Measurements from ENCODE around the gene OBP2B.
"Not testable (repeated sequence)": the region's sequence is repeated elsewhere in the genome, so short reads cannot be mapped to it uniquely, and the experiment has no call there.

The OBP2B gene

GRCh38 chr9:133208880-133209300 lies at the start of gene OBP2B:
Gene OBP2B (minus strand): TSS chr9:133209250. CDS start chr9:133209199, 51 bp downstream.
- not testable (repeated sequence) for DNase-seq (ENCODE audit: low read depth)

GRCh38 chr9:133258061-133259015 lies 49.3 kb upstream of the OBP2B start:
- DNase-seq (ENCODE audit: low read depth) = no peak

GRCh38 chr9:133257465-133257956 lies 48.5 kb upstream of the OBP2B start:
- DNase-seq (ENCODE audit: low read depth) = no peak

- DNase-seq (ENCODE audit: low read depth) = no peak
Observed at GRCh38 chr9:133256686-133257091, 47.6 kb upstream of the OBP2B start.

- DNase-seq (ENCODE audit: low read depth) = no peak
Observed at GRCh38 chr9:133256136-133256461, 47.0 kb upstream of the OBP2B start.

GRCh38 chr9:133255371-133256135 lies 46.5 kb upstream of the OBP2B start:
- DNase-seq (ENCODE audit: low read depth) = no peak

GRCh38 chr9:133254471-133254870 lies 45.4 kb upstream of the OBP2B start:
- DNase-seq (ENCODE audit: low read depth) = no peak

GRCh38 chr9:133253268-133253667 lies 44.2 kb upstream of the OBP2B start:
- no peak for DNase-seq (ENCODE audit: low read depth)

- no peak for DNase-seq (ENCODE audit: low read depth)
Observed at GRCh38 chr9:133252301-133253020, 43.4 kb upstream of the OBP2B start.

GRCh38 chr9:133251773-133252172 lies 42.7 kb upstream of the OBP2B start:
- no peak for DNase-seq (ENCODE audit: low read depth)

- DNase-seq (ENCODE audit: low read depth) = not testable (repeated sequence)
Observed at GRCh38 chr9:133251221-133251620, 42.2 kb upstream of the OBP2B start.

- no peak for DNase-seq (ENCODE audit: low read depth)
Observed at GRCh38 chr9:133250741-133251170, 41.7 kb upstream of the OBP2B start.

- DNase-seq (ENCODE audit: low read depth) = no peak
Observed at GRCh38 chr9:133249337-133249736, 40.3 kb upstream of the OBP2B start.

GRCh38 chr9:133248726-133249295 lies 39.8 kb upstream of the OBP2B start:
- DNase-seq (ENCODE audit: low read depth) = no peak

- DNase-seq (ENCODE audit: low read depth) = no peak
Observed at GRCh38 chr9:133247632-133248031, 38.6 kb upstream of the OBP2B start.

GRCh38 chr9:133246991-133247390 lies 37.9 kb upstream of the OBP2B start:
- no peak for DNase-seq (ENCODE audit: low read depth)

- DNase-seq (ENCODE audit: low read depth) = no peak
Observed at GRCh38 chr9:133246562-133246961, 37.5 kb upstream of the OBP2B start.

- DNase-seq (ENCODE audit: low read depth) = no peak
Observed at GRCh38 chr9:133242991-133243390, 33.9 kb upstream of the OBP2B start.

GRCh38 chr9:133242241-133242640 lies 33.2 kb upstream of the OBP2B start:
- DNase-seq (ENCODE audit: low read depth) = no peak

GRCh38 chr9:133239533-133240090 lies 30.6 kb upstream of the OBP2B start:
- DNase-seq (ENCODE audit: low read depth) = no peak

- DNase-seq (ENCODE audit: low read depth) = peak; percentile 24
Observed at GRCh38 chr9:133238851-133239532, 29.9 kb upstream of the OBP2B start.
